Mucosa of stomach (tissue), 1 donor: Measurements from ENCODE around the gene KXD1.
A peak's percentile ranks its signal among the peaks of the same experiment; 100 is the strongest.
"Not testable (repeated sequence)": the region's sequence is repeated elsewhere in the genome, so short reads cannot be mapped to it uniquely, and the experiment has no call there.

Experiments
- H3K27me3 ChIP-seq: one replicate; pipeline ENCODE4 v1.7.0; 2013; ENCODE audit warnings: mild to moderate bottlenecking, low read length; ENCODE audit not compliant: control insufficient read depth, insufficient read depth
- H3K36me3 ChIP-seq: one replicate; pipeline ENCODE4 v1.7.0; 2013; ENCODE audit warnings: low read length; ENCODE audit not compliant: control insufficient read depth, insufficient read depth
- H3K4me1 ChIP-seq: one replicate; pipeline ENCODE4 v1.7.0; 2013; ENCODE audit warnings: mild to moderate bottlenecking, low read length; ENCODE audit not compliant: control insufficient read depth, insufficient read depth
- H3K4me3 ChIP-seq: one replicate; pipeline ENCODE4 v1.7.0; 2013; ENCODE audit warnings: low read length
- H3K9ac ChIP-seq: one replicate; pipeline ENCODE4 v1.7.0; 2013; ENCODE audit warnings: mild to moderate bottlenecking, low read length, moderate library complexity
- H3K9me3 ChIP-seq: one replicate; pipeline ENCODE4 v1.7.0; 2013; ENCODE audit warnings: mild to moderate bottlenecking, low read length, moderate library complexity; ENCODE audit not compliant: control insufficient read depth
- donor health status: Pancreatic carcinoma.

The KXD1 gene

GRCh38 chr19:18590273-18591272 is 32.9 kb downstream of the KXD1 start:
- H3K4me1 ChIP-seq: peaks cover 26% of the 10 kb centered on the region
- H3K4me3 ChIP-seq: no peak overlapping the region

DNA sequence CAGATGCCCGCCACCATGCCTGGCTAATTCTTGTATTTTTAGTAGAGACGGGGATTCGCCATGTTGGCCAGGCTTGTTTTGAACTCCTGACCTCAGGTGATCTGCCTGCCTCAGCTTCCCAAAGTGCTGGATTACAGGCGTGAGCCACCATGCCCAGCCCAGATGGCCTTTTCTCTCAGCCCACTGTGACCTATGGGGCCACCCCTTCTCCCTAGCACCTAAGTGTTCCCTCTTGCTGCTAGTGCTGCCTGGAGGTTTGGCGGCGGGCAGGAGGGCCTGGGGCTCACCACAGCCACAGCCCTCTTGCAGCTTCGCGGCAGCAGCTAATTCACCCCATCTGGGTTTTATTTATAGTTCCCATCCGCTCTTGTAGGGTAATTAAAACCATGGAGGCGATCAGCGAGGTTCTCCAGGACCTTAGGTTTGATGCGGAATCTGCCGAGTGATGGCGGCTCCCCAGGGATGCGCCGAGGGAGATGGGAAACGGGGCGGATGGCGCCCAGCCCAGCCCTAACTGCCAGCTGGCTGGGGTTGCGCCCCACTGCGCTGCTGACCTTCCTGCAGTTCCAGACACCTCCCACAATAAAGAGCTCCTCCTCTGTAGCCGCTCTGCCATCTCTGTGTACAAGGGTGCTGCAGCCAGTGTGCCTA is 34.2 kb downstream of the KXD1 start:
- Histone ChIP-seq H3K9me3 (no peaks in the 10 kb centered on the region), H3K4me3 (no peak overlapping the region), H3K9ac (no peak overlapping the region), H3K36me3 (no peaks in the 10 kb centered on the region), H3K4me1 (peaks cover 28% of the 10 kb centered on the region), H3K27me3 (peaks cover 22% of the 10 kb centered on the region)

More at GRCh38 chr19:18590273-18591272, 32.9 kb downstream of the KXD1 start:
- peaks cover 12% of the 10 kb centered on the region for H3K27me3 ChIP-seq
- no peaks in the 10 kb centered on the region for H3K36me3 ChIP-seq
- no peak overlapping the region for H3K9ac ChIP-seq
- no peaks in the 10 kb centered on the region for H3K9me3 ChIP-seq

- H3K9me3 ChIP-seq: not testable (repeated sequence)
- H3K4me1 ChIP-seq: peaks cover 30% of the 10 kb centered on the region
These were observed 35.1 kb downstream of the KXD1 start for GRCh38 chr19:18592732-18593131.

GRCh38 chr19:18593367-18594095 is 35.9 kb downstream of the KXD1 start:
- Histone ChIP-seq H3K9ac (no peak overlapping the region), H3K9me3 (no peaks in the 10 kb centered on the region), H3K36me3 (no peaks in the 10 kb centered on the region), H3K4me1 (peaks cover 30% of the 10 kb centered on the region), H3K4me3 (no peak overlapping the region), H3K27me3 (peaks cover 36% of the 10 kb centered on the region)

More at GRCh38 chr19:18592732-18593131, 35.1 kb downstream of the KXD1 start:
- not testable (repeated sequence) for H3K4me3 ChIP-seq, H3K36me3 ChIP-seq, H3K9ac ChIP-seq
- H3K27me3 ChIP-seq: peaks cover 28% of the 10 kb centered on the region

GRCh38 chr19:18594096-18594823 is 36.6 kb downstream of the KXD1 start:
- H3K36me3 ChIP-seq: no peaks in the 10 kb centered on the region
- no peaks in the 10 kb centered on the region for H3K9me3 ChIP-seq
- H3K9ac ChIP-seq: peak overlapping the region; percentile 28
- H3K4me1 ChIP-seq: peaks cover 26% of the 10 kb centered on the region
- peak overlapping the region; percentile 50 for H3K4me3 ChIP-seq
- H3K27me3 ChIP-seq: peaks cover 41% of the 10 kb centered on the region

GRCh38 chr19:18594824-18595373 is 37.2 kb downstream of the KXD1 start:
- H3K36me3 ChIP-seq: no peaks in the 10 kb centered on the region
- peak overlapping the region; percentile 28 for H3K9ac ChIP-seq
- H3K4me3 ChIP-seq: peak overlapping the region; percentile 50
- peaks cover 20% of the 10 kb centered on the region for H3K4me1 ChIP-seq
- H3K9me3 ChIP-seq: no peaks in the 10 kb centered on the region
- H3K27me3 ChIP-seq: peaks cover 47% of the 10 kb centered on the region

DNA sequence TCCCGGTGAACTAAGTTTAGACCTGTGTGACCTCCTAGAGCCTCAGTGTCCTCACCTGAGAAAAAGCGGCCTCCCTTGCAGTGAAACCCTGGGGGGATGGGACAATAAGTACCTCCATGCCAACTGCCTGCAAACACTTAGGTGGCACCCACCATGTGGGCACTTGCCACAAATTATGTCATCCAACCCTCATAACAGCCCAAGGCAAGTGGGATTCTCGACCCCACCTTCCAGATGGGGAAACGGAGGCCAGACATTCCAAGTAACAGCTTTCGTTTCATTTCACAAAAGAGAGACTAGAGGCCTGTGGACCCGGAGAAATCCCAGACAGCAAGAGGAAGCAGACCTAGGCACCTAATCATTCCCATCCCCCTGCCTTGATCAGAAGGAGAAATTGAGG is 37.8 kb downstream of the KXD1 start:
- H3K36me3 ChIP-seq: no peaks in the 10 kb centered on the region
- H3K27me3 ChIP-seq: peaks cover 47% of the 10 kb centered on the region
- no peaks in the 10 kb centered on the region for H3K9me3 ChIP-seq
- peaks cover 18% of the 10 kb centered on the region for H3K4me1 ChIP-seq
- no peak overlapping the region for H3K9ac ChIP-seq
- no peak overlapping the region for H3K4me3 ChIP-seq

- no peak overlapping the region for H3K9ac ChIP-seq
- H3K27me3 ChIP-seq: peaks cover 55% of the 10 kb centered on the region
- H3K4me1 ChIP-seq: peaks cover 18% of the 10 kb centered on the region
- H3K36me3 ChIP-seq: no peaks in the 10 kb centered on the region
- H3K9me3 ChIP-seq: no peaks in the 10 kb centered on the region
- no peak overlapping the region for H3K4me3 ChIP-seq
These were observed 39.1 kb downstream of the KXD1 start for GRCh38 chr19:18596752-18597157.

DNA sequence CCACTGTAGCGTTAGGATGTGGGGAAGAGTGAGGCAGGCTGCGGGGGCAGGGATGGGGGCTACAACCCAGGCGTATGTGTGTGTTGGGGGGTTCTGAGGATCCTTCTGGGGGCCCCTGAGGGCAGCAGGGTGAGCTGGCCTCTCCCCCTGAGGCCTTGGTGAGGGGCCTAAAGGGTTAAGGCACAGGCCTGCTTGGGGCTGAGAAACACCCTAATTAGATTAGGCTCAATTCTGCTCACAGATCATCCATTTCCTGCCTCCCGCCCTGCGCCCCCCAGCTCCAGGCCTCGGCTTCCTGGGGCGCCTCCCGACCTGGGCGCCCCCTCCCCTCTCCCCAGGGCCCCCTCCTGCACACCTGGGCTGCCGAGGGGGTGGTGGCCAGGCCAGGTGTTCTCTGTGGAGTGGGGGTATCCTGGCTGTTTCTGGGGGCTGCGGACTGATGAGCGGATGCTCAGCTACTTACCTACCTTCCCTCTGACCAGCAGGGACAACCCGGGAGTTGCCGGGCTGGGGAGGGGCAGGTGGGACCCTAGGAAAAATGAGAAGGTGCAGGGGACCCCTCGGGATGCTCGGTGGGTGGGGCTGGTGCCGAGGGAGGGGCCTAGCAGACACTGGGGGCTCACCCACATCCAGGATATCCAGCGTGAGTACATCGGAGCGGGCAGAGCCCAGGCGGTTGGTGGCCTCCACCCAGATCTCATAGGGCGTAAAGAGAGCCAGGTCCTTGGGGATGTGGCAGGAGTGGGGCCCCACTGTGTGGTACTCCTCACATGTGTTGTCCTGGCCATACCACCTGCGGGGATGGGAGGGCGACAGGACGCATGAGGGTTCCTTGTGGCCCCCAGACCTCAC is 40.4 kb downstream of the KXD1 start:
- Histone ChIP-seq H3K36me3 (no peaks in the 10 kb centered on the region), H3K9ac (no peak overlapping the region), H3K27me3 (peaks cover 63% of the 10 kb centered on the region), H3K9me3 (no peaks in the 10 kb centered on the region), H3K4me1 (peaks cover 18% of the 10 kb centered on the region), H3K4me3 (no peak overlapping the region)

- no peak overlapping the region for H3K9ac ChIP-seq
- no peaks in the 10 kb centered on the region for H3K9me3 ChIP-seq
- no peak overlapping the region for H3K4me3 ChIP-seq
- H3K36me3 ChIP-seq: no peaks in the 10 kb centered on the region
- peaks cover 75% of the 10 kb centered on the region for H3K27me3 ChIP-seq
- peaks cover 13% of the 10 kb centered on the region for H3K4me1 ChIP-seq
These were observed 41.8 kb downstream of the KXD1 start for GRCh38 chr19:18599485-18599884.
